HG03064 (cell line): Measurements from ENCODE around the gene INPP4B.

Experiments used
- ATAC-seq: cut with Tn5 transposase; IDR thresholded peaks from one replicate; pipeline ENCODE4 v1.9.1; 2021; ENCODE audit warnings: low read depth; ENCODE audit not compliant: unreplicated experiment

INPP4B gene

GRCh38 chr4:142274137-142274536 is 572.0 kb downstream of the INPP4B start:
- ATAC-seq: no peak

GRCh38 chr4:142272452-142272851 is 573.6 kb downstream of the INPP4B start:
- ATAC-seq: no peak

GRCh38 chr4:142271832-142272231 is 574.3 kb downstream of the INPP4B start:
- ATAC-seq: no peak

GRCh38 chr4:142267101-142267500 is 579.0 kb downstream of the INPP4B start:
- no peak for ATAC-seq

DNA sequence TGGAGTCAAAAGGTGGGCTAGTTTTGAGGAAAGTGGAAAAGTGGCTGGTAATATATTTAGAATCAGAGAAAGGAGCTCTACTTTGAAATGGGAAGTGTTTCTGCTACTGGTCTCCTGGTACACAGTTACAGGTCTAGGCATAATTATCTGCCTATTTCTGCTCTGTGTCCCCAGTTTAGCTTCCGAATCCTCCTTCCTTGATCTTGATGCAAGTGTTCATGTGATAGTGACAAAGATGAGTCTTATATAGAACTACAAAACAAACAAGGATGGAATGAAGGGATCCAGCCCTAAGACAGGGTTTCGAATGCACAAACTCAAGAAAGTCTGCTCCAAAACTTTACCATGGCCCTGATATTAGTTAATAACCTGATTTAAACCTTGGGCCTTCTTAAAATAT is 580.2 kb downstream of the INPP4B start:
- no peak for ATAC-seq

GRCh38 chr4:142265536-142265935 is 580.6 kb downstream of the INPP4B start:
- ATAC-seq: no peak

- ATAC-seq: no peak
These were observed 581.1 kb downstream of the INPP4B start for GRCh38 chr4:142264961-142265360.

DNA sequence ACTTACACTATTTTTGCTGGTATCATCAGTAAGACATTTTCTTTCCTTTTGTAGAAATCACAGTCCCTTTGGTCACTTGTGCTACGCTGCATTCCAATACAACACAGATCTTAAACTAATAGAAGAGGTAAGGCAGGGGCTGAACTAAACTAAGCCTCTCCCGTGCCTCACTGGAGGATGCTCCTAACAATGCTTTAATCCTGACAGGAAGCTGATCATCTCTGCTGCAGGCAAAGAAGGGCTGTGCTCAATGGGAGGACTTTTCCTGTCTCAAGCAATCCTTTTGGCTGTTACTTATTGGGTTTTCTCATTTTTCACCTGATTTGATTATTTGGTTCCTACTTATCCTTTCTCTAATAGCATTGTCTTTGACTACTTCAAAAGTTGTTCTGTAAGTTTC is 583.1 kb downstream of the INPP4B start:
- ATAC-seq: no peak

GRCh38 chr4:142248946-142249345 is 597.2 kb downstream of the INPP4B start:
- no peak for ATAC-seq

DNA sequence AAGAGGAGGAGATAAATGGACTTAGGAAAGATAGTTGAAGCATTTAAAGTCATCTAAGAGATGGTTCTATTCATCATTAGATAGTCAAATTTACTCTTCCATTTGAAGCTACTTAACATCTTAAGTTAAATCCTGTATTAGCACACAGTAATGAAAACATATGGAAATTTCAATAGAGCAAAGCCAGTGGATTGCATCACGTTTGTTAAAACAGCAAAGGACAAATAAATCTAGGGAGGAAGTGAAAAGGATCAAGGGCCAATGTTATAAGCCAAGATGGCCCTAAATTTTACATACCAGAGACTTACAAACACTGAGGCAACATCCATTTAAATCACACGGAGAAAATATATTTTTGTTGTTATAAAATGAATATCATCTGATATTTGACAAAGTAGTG is 602.8 kb downstream of the INPP4B start:
- no peak for ATAC-seq

DNA sequence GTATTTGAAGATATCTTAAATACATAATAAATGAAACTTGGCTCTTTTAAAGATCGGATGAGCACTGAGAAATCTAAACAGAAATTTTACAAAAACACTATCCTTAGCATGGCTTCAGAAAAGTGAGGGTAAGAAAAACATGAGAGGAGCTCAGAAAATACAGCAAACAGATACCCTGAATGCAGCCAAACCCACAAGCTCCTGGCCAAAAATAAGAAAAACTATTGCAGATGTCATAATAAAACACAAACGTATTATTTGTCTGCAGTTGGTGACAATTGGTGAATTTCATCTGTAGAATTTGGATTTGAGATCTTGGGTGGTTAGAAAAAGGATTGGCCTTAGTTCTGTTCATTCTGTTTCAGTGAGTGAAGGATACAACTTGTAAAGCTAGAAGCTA is 603.9 kb downstream of the INPP4B start:
- ATAC-seq: no peak

- no peak for ATAC-seq
These were observed 607.5 kb downstream of the INPP4B start for GRCh38 chr4:142238589-142238988.

DNA sequence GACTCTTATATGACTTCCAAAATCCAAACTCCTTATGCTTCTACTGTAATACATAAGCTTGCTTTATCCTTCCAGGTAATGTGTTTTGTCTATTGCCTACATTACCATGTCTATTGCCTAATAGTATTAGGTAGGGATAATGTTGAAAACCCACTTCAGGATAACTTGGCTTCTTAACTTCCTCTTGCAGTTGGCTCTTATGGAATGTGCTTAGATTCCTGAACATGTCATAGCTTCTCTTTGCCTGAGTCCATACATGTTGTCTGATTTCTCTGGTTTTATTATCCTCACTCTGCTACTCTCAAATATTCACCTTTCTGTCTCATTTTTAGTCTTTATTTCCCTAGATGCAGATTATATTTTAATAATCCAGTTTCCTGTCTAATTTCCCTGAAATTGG is 609.8 kb downstream of the INPP4B start:
- ATAC-seq: no peak

DNA sequence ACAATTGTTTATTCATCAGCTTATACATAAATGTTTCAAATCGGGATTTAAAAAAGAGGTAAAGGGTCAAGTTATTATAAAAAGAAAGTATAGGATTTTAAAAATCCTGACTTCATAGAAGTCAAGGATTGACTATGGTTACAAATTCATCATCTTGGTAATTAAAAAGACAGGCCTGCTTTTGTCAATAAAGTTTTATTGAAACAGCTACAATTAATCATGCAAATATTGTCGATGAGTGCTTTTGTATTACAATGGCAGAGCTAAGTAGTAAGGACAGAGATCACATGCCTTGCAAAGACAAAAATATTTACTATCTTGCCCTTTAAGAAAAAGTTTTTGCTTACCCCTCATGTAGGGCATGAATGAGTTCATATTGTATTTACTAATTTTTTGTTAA is 614.3 kb downstream of the INPP4B start:
- ATAC-seq: no peak

DNA sequence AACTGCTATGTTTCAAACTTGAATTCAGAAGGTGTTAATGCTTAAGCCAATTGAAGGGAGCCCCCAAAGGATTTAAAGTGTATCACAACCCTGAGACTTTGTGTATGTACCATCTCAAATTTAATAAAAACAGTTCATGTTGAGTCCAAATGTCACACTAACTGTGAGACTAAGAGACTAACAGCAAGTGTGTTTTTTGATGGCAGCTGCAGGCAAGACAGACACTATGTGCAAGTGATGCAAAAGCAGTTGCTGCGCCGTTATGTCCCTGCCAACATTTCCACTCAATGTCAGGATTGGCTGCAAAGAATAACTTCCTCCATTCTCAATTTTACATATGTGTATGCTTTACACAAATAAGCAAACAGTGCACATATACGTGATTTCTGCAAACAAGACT is 615.1 kb downstream of the INPP4B start:
- ATAC-seq: no peak

- ATAC-seq: no peak
These were observed 620.1 kb downstream of the INPP4B start for GRCh38 chr4:142226014-142226413.

- no peak for ATAC-seq
These were observed 624.0 kb downstream of the INPP4B start for GRCh38 chr4:142222127-142222526.

DNA sequence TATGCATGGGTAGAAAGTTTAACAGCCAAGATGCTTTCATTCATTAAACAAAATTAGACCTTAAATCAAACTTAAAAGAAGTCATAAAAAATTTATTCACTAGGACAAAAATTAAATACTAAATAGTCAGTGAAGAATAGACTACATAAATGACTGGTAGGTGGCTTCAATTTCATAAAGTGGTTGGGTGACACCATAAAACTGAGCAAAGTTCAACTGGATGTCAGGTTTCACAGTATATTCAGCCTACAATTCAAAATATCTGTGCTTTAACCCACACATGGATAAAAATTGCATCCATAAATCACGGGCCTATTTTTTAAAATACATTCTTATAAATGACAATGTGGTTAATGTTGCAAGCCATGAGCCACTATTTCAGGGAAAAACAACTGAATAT is 627.4 kb downstream of the INPP4B start:
- ATAC-seq: no peak

DNA sequence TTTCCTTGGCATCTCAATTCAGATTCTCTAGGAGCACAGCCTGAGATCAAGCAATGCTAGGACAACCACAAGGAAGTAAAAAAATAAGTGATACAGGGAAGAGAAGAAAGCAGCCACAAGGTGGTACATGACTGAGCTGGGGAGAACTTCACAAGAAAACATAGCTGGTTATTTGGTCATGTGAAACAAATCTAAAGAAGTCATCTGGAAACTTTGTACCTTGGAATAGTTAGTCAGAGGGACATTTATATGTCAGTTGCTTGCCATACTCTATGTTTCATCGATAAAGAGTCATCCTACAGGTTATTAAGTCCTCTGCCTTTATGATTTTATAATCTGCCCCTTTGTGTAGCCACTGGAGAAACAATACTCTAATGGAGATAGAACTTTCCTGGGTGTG is 634.7 kb downstream of the INPP4B start:
- no peak for ATAC-seq

- ATAC-seq: no peak
These were observed 642.6 kb downstream of the INPP4B start for GRCh38 chr4:142203505-142203904.

DNA sequence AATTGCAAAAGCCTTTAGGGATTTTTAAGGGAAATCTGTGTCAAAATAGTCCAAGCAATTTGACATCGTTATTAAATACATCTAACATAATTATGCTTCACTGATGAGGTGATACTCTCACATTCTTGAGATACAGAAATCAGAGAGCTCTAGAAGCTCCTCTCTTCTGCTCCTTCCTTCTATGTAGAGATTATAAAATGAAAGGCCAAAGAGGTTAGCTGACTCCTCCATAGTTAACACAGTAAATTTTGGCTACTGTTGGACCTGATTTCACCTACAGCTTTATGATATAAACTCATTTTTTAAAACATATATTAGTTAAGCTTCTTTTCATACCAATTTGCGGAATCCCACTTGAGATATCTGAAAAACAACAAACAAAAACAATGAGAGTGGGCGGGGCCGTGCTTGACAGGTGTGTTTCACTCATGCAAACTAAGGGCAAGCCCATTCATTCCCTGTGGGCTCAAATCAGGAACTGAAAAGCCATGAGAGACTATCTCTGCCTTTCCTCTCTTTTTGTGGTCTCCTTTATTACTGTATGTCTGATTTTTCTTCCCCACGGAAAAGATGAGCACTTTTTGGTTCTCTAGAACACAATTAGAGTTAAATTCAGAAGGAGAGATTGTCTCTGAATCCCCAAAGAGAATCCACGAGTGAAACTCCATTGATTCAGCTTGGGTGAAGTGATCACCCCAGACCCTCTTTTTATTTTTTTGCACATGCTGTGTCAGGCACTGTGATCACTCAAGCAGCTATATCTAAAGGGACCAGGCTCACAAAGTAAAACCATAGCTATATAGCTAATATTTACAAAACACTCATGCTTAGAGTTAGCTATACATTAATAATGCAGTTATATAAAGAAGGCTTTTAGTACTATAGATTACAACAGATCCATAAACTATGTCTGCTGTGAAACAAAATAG is 643.4 kb downstream of the INPP4B start:
- no peak for ATAC-seq

DNA sequence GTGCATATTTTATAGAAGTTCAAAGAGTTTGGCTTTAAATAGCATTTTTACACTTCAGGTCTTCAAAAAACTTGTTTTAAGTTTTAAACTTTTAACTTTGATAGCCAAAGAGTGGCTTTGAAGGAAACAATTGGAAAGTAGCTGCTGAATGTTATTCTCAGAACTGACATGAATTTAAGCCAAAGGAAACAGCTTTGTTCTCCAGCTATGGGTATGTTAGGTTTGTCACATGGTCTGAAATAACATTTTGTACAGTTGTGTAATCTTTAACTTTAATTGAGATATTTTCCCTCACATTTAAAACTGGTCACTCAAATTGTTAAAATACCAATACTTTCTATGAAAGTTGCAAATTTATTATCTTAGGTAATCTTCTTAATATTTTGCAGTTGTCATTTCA is 645.1 kb downstream of the INPP4B start:
- no peak for ATAC-seq

GRCh38 chr4:142194905-142195304 is 651.2 kb downstream of the INPP4B start:
- ATAC-seq: no peak
